NCI-H446 (cell line): ENCODE data around the gene KCNK4.
"Not testable (repeated sequence)": the region's sequence is repeated elsewhere in the genome, so short reads cannot be mapped to it uniquely, and the experiment has no call there.

Source experiments
- DNase-seq, 2 experiments: peaks; one replicate each; lab custom pipeline; 2025; lab: John Stamatoyannopoulos, UW

The KCNK4 gene

GRCh38 chr11:64306876-64307622 lies 15.9 kb downstream of the KCNK4 start:
- peak in 1 of 2 experiments; percentile 28 for DNase-seq

GRCh38 chr11:64307795-64308194 lies 16.7 kb downstream of the KCNK4 start:
- not testable (repeated sequence) for DNase-seq

- no peak for DNase-seq
Observed at GRCh38 chr11:64312947-64313346, 21.8 kb downstream of the KCNK4 start.

GRCh38 chr11:64313491-64314145 lies 22.5 kb downstream of the KCNK4 start:
- DNase-seq, result no peak

DNA sequence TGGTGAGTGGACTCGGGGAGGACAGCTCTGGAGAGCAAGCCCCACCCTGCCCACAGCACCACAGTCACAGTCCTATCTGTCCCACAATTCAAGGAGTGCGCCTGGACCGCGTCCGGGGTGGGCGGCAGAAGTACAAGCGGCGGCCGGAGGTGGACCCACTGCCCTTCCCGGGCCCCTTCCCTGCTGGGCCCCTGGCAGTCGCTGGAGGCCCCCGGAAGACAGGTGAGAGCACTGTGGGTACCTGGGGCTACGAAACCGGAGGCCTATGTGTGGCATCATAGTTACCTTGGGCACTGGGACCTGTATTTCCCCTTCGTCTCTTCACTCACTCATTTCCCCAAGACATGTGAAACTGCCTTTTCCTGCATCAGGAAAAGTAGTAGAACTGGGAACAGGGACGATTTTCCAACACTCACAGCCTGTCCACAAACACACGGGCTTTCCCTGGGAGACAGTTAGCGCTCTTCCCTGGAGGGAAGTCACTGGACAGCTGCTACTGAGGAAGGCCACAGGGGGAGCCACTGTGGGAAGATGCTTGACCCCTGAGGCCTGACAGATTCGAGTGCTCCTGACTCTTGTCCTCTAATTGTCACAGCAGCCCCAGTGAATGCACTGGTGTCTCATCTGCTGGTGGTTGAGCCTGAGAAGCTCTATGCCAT lies 23.2 kb downstream of the KCNK4 start:
- no peak for DNase-seq

DNA sequence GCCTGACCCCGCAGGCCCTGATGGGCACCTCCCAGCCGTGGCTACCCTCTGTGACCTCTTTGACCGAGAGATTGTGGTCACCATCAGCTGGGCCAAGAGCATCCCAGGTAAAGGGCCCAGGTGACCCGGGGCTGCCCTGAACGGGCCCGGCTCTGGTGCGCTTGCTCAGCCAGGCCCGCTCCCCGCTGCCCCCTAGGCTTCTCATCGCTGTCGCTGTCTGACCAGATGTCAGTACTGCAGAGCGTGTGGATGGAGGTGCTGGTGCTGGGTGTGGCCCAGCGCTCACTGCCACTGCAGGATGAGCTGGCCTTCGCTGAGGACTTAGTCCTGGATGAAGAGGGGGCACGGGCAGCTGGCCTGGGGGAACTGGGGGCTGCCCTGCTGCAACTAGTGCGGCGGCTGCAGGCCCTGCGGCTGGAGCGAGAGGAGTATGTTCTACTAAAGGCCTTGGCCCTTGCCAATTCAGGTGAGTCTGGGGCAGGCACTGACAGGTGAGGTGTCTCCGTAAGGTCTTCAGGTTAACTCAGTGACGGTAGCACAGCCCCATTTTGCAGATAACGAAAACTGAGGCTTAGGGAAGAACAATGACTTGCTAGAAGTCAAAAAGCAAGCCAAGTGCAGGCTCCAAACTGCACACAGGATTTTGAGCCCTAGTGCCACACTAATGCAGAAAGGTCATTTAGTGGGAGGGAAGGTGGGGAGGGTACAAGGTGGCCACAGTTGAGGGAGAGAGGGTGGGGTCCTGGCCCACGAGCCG lies 23.9 kb downstream of the KCNK4 start:
- no peak for DNase-seq

- not testable (repeated sequence) for DNase-seq
Observed at GRCh38 chr11:64315667-64316526, 24.8 kb downstream of the KCNK4 start.

DNA sequence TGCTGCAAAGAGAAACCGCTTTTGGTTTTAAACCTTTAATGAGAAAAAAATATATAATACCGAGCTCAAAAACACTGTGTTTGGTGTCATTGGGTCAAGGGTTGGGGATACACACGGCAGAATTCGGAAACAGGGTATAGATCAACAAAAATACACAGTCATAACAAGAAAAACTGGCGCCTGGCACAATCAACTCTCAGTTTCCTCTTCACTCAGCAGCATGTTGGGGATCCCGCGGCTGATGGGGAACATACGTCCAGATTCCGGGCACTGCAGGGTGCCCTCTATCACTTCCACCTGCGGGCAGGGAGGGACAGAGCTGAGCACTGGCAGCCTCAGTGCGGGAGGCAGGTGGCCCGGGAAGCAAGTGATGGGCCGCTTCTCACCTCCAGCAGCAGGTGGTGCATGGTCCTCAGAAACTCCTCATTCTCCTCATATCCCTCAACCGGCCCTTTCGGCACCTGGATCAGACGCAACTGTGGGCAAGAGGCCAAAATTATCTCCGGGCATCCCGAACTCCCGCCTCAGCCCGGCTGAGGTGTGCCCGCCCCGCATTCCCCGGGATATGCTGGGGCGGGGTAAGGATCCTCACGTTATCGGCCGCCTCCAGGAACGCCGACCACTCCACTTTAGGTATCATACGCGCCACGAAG lies 25.7 kb downstream of the KCNK4 start:
- DNase-seq, result peak in 1 of 2 experiments; percentile 62

- DNase-seq, result peak; percentile 93 to 98
Observed at GRCh38 chr11:64317325-64317960, 26.3 kb downstream of the KCNK4 start, which contains the start of gene TRMT112. Gene TRMT112 (minus strand): TSS chr11:64317559. CDS start chr11:64317526, 33 bp downstream.

DNA sequence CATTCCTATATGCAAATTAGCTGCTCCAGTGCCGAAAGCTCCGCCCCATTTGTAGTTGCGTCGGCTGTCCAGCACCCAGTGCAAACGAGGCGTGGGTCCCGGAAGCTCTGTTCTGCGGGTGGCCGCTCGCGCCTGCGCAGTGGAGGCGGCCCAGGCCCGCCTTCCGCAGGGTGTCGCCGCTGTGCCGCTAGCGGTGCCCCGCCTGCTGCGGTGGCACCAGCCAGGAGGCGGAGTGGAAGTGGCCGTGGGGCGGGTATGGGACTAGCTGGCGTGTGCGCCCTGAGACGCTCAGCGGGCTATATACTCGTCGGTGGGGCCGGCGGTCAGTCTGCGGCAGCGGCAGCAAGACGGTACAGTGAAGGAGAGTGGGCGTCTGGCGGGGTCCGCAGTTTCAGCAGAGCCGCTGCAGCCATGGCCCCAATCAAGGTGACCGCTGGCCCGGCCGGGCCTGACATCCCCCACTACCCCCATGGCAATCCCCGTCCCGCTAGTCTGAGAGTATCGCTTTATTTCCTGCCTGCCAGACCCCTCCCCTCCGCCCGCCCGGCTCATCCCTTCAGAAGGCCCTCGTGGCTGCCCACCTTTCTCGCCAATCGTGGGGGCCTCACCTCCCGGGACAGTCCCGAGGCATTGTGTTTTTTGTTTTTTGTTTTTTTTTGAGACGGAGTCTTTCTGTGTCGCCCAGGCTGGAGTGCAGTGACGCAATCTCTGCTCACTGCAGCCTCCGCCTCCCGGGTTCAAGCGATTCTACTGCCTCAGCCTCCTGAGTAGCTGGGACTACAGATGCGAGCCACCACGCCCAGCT lies 27.1 kb downstream of the KCNK4 start, which contains the start of gene PRDX5:
Gene PRDX5, plus strand, starts transcription at position 161 of the 805 bp plus-strand sequence. Its CDS starts 95 bp downstream, at position 256.
- peak; percentile 92 to 98 for DNase-seq

DNA sequence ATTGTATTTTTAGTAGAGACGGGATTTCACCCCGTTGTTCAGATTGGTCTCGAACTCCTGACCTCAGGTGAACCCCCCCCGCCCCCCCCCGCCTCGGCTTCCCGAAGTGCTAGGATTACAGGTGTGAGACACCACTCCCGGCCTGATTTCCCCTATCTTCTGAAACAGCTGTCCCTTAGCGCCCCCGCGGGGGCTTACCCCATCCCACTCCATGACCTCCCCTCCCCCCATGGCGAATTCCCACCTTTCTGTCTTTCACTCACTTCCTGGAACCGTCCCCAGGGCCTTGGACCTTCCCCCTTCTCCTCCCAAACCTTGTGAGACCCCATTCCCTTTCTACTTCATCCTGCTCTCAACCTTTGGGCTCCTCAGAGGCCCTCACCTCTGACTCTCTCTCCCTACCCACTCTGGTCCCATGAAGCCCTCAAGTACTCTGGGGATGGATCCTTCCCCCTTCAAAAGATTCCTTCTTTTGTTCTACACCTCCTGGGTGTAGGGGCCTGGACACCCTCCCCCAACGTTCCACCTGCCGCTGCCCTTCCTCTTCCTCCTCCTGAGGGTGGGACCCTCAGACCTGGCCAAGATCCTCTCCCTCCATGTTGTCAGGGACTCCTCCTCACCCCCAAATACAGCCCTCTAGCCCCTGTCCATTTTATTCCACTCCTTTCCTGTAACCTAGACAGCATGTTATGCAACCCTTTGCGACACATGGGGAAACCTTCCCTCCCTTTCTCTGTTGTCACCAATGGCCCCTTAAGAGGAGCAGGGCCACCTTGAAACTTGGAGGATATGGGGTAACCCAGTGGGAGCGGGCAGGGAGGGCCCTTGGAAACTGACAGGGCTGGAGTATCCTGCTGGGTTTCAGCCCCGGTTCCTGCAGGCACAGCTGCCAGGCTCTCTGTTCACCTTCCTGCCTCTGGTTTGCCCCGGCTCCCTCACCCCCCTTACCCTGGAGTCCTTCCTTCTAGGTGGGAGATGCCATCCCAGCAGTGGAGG lies 28.0 kb downstream of the KCNK4 start:
- DNase-seq, result no peak

- no peak for DNase-seq
Observed at GRCh38 chr11:64320556-64320955, 29.5 kb downstream of the KCNK4 start.

DNA sequence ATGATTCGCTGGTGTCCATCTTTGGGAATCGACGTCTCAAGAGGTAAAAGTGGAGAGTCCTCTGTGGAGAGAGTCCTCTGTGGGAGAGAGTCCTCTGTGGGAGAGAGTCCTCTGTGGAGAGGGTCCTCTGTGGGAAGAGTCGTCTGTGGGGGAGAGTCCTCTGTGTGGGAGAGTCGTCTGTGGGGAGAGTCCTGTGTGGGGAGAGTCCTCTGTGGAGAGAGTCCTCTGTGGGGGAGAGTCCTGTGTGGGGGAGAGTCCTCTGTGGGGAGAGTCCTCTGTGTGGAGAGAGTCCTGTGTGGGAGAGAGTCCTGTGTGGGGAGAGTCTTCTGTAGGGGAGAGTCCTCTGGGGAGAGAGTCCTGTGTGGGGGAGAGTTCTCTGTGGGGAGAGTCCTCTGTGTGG lies 29.9 kb downstream of the KCNK4 start:
- DNase-seq, result no peak

- no peak for DNase-seq
Observed at GRCh38 chr11:64321533-64321932, 30.4 kb downstream of the KCNK4 start.

GRCh38 chr11:64322925-64323260 lies 31.8 kb downstream of the KCNK4 start:
- no peak for DNase-seq

GRCh38 chr11:64323373-64323772 lies 32.3 kb downstream of the KCNK4 start:
- DNase-seq, result no peak

GRCh38 chr11:64323984-64324383 lies 32.9 kb downstream of the KCNK4 start:
- DNase-seq, result not testable (repeated sequence)
